K562 (cell line): ENCODE data around the gene DGKB. TPM values are rescaled to one million over a fixed set of nuclear protein-coding genes. Genes with fewer than 3 reads are reported as not detected.

Experiments used
- ATAC-seq: fragments of 200-7000 bp; cut with Tn5 transposase; 3 replicates; pipeline ENCODE4 v1.9.1; 2020; ENCODE audit warnings: moderate library complexity
- BruUV-seq: library from RNA; stranded (reverse); fragments of 400-500 nt; replicated peaks from 2 replicates; lab custom pipeline; 2021; lab: Mats Ljungman, UMichigan
- CTCF ChIA-PET: fragments of 300-600 bp; formaldehyde crosslinking; extraction: SDS; loops from one replicate; lab custom pipeline; 2021; ENCODE audit warnings: low intra/inter-chr PET ratio; lab: Yijun Ruan, JAX
- POLR2A ChIA-PET: fragments of 300-600, 350-650 bp; sonication (Branson Sonifier 250); formaldehyde crosslinking; extraction: SDS; loops from one replicate; lab custom pipeline; 2021; ENCODE audit warnings: antibody characterized with exemption, inconsistent platforms; lab: Yijun Ruan, JAX
- DNase-seq, 4 experiments: peaks; one replicate each; pipeline versions ENCODE4 v3.0.0 to v3.0.0-alpha.2; 2011 to 2018; ENCODE audit warnings: low spot score in 3 of 4, mixed read lengths in 3 of 4; ENCODE audit errors: extremely low read depth in 1 of 4
- FAIRE-seq: peaks from 2 replicates; lab custom pipeline; 2011; peaks lifted over from hg19 to GRCh38; lab: Jason Lieb, UNC
- H2AFZ ChIP-seq: 2 replicates; pipeline ENCODE4 v1.6.0; 2011; ENCODE audit warnings: low read depth, low read length, control low read depth, inconsistent platforms
- H3K27ac ChIP-seq: fragments of 200-600 bp; 3 replicates; pipeline ENCODE4 v1.8.0; 2011; ENCODE audit warnings: low read depth, mild to moderate bottlenecking, control low read depth, inconsistent platforms, low read length, moderate library complexity, mixed read lengths; ENCODE audit errors: extremely low read depth
- H3K27me3 ChIP-seq, 2 experiments: fragments of 300-600 bp in 1 of 2; 2 replicates in 1 of 2; 3 replicates in 1 of 2; pipeline versions ENCODE4 v1.6.0 to v1.8.0; 2011; ENCODE audit warnings: inconsistent platforms in 2 of 2, low read length in 2 of 2, mild to moderate bottlenecking in 1 of 2, mixed read lengths in 1 of 2, moderate library complexity in 1 of 2; ENCODE audit not compliant: control insufficient read depth in 2 of 2, insufficient read depth in 2 of 2
- H3K36me3 ChIP-seq: fragments of 300-600 bp; 3 replicates; pipeline ENCODE4 v1.8.0; 2011; ENCODE audit warnings: mild to moderate bottlenecking, low read length, inconsistent platforms; ENCODE audit not compliant: control insufficient read depth, insufficient read depth
- H3K4me1 ChIP-seq, 2 experiments: fragments of 200-600 bp in 1 of 2; replicated peaks in 1 of 2; 2 replicates in 1 of 2; 3 replicates in 1 of 2; pipeline versions ENCODE4 v1.5.1 to v1.8.0; 2011; ENCODE audit warnings: inconsistent platforms in 2 of 2, low read length in 2 of 2, mild to moderate bottlenecking in 1 of 2, mixed read lengths in 1 of 2, moderate library complexity in 1 of 2; ENCODE audit not compliant: control insufficient read depth in 2 of 2, insufficient read depth in 2 of 2
- H3K4me2 ChIP-seq: 2 replicates; pipeline ENCODE4 v1.6.1; 2011; ENCODE audit warnings: low read length, control low read depth, inconsistent platforms, mixed read lengths; ENCODE audit not compliant: insufficient read depth
- H3K4me3 ChIP-seq: fragments of 200-600 bp; sonication (generic), shearing (Covaris generic); 2 replicates; pipeline ENCODE4 v1.5.1; 2016; ENCODE audit warnings: control low read depth, inconsistent platforms
- H3K79me2 ChIP-seq: fragments of 200-600 bp; 3 replicates; pipeline ENCODE4 v1.8.0; 2011; ENCODE audit warnings: low read length, inconsistent platforms; ENCODE audit not compliant: control insufficient read depth, insufficient read depth
- H3K9ac ChIP-seq, 2 experiments: 2 replicates each; pipeline versions ENCODE4 v1.6.0 to v1.6.1; 2011; ENCODE audit warnings: low read depth in 2 of 2, low read length in 2 of 2, control low read depth in 1 of 2, inconsistent platforms in 1 of 2, mild to moderate bottlenecking in 1 of 2, mixed read lengths in 1 of 2; ENCODE audit not compliant: insufficient read depth in 1 of 2
- H3K9me1 ChIP-seq: one replicate; pipeline ENCODE4 v1.6.0; 2011; ENCODE audit warnings: inconsistent platforms, mild to moderate bottlenecking, low read length, moderate library complexity; ENCODE audit not compliant: control insufficient read depth, insufficient read depth
- H3K9me3 ChIP-seq: replicated peaks from 2 replicates; pipeline ENCODE4 v1.5.1; 2011; ENCODE audit warnings: low read depth, low read length, inconsistent platforms; ENCODE audit not compliant: control insufficient read depth, insufficient read depth
- H4K20me1 ChIP-seq: replicated peaks from 2 replicates; pipeline ENCODE4 v1.6.1; 2011; ENCODE audit warnings: low read length, inconsistent platforms, mixed read lengths; ENCODE audit not compliant: control insufficient read depth, insufficient read depth
- CTCFL ChIP-seq: IDR thresholded peaks from 2 replicates; pipeline ENCODE4 v1.6.1; 2011; ENCODE audit warnings: borderline replicate concordance, low read depth, mild to moderate bottlenecking, moderate library complexity, low read length; ENCODE audit not compliant: insufficient read depth, poor library complexity, severe bottlenecking
- DEAF1 ChIP-seq: fragments of 450-650 bp; formaldehyde crosslinking; IDR thresholded peaks from 2 replicates; pipeline ENCODE4 v1.4.0; 2020; ENCODE audit warnings: mild to moderate bottlenecking, moderate library complexity
- KHSRP ChIP-seq: fragments of 450-650 bp; IDR thresholded peaks from 2 replicates; pipeline ENCODE4 v1.6.1; 2017
- RAD21 ChIP-seq, 2 experiments: fragments of 250-450 bp in 1 of 2; fragments of 450-650 bp in 1 of 2; sonication (Bioruptor Pico) in 1 of 2; formaldehyde crosslinking in 1 of 2; IDR thresholded peaks in 1 of 2; conservative IDR thresholded peaks in 1 of 2; 2 replicates each; pipeline versions ENCODE4 v1.4.0 to v1.8.0; 2020 to 2022; ENCODE audit warnings: mild to moderate bottlenecking in 2 of 2, moderate library complexity in 1 of 2
- SMC3 ChIP-seq: conservative IDR thresholded peaks from 2 replicates; pipeline ENCODE4 v1.6.1; 2011; ENCODE audit warnings: low read depth, low read length, improper control_type of control experiment; ENCODE audit not compliant: insufficient read depth
- STAG1 ChIP-seq: sonication (generic); formaldehyde crosslinking; IDR thresholded peaks from 2 replicates; pipeline ENCODE4 v1.5.0; 2020; ENCODE audit warnings: missing genetic modification reagents, borderline replicate concordance
- WGBS: fragments of 100-300 bp; shearing (Covaris generic); methylation state at CpG from one replicate; pipeline ENCODE4 v1.1.6; 2016; ENCODE audit warnings: low coverage, mixed read lengths; ENCODE audit not compliant: insufficient coverage; ENCODE audit errors: missing lambda C conversion rate; 5-methylcytosine and 5-hydroxymethylcytosine counted together
- in situ Hi-C: fragments of 300-500 bp; cut with MboI; formaldehyde crosslinking; loops from 4 replicates; pipeline ENCODE4 v1.15.0; 2018; ENCODE audit warnings: inconsistent platforms, mixed read lengths
- intact Hi-C: fragments of 100-400 bp; cut with micrococcal nuclease; formaldehyde crosslinking; loops from 2 replicates; pipeline ENCODE4 v1.14.2; 2022
- polyA plus RNA-seq, 8 experiments: library from polyadenylated mRNA; depleted of rRNA in 4 of 8; stranded (reverse) in 5 of 8; unstranded in 3 of 8; fragments of >200 nt; fragmentation: Nextera tagmentation in 2 of 8; fragmentation: Illumina TruSeq in 1 of 8; extraction: Ambion mirVana in 2 of 8; extraction: Trizol in 1 of 8; gene quantifications; 2 replicates each; pipeline versions ENCODE4 v1.2.1 to v1.2.3, GENCODE V29; 2011 to 2014; ENCODE audit warnings: inconsistent platforms in 1 of 8, missing spikeins in 1 of 8
- total RNA-seq, 7 experiments: library from RNA; depleted of rRNA in 6 of 7; stranded (reverse); fragments of >200 nt in 6 of 7; fragmentation: Illumina TruSeq in 2 of 7; extraction: Trizol in 2 of 7; gene quantifications; 2 replicates each; pipeline versions ENCODE4 v1.2.1 to v1.2.3, GENCODE V29; 2011 to 2021; ENCODE audit warnings: low replicate concordance in 1 of 7

The DGKB gene
- total and polyA plus RNA-seq, 9 of the 15 experiments (the other 6 are each of a cell fraction or from before 2014, with no cell fraction given): 0.01 TPM; not detected in 8

GRCh38 chr7:14457568-14458453 lies 444.7 kb downstream of the DGKB start:
- Histone ChIP-seq H3K27ac (no peak overlapping the region), H3K4me2 (no peak overlapping the region), H3K79me2 (no peaks in the 10 kb centered on the region), H3K27me3 (no peaks in the 10 kb centered on the region), H4K20me1 (no peaks in the 10 kb centered on the region), H3K9ac (no peak overlapping the region), H3K36me3 (no peaks in the 10 kb centered on the region), H3K4me1 (no peaks in the 10 kb centered on the region), H3K4me3 (no peak overlapping the region), H3K9me1 (no peaks in the 10 kb centered on the region), H3K9me3 (no peaks in the 10 kb centered on the region), H2AFZ (no peak overlapping the region)
- ChIA-PET POLR2A (no interaction called here), CTCF (interaction anchor here (0.8 to 1.4 kb wide), 2 partner anchors 1177 to 1181 kb away, joined by 3 to 7 read pairs; no protein-coding TSS in a partner anchor)
- ATAC-seq (peak; percentile 74), DNase-seq (peak; percentile 40 to 75 (median 52)), FAIRE-seq (peak; percentile 85)
- intact Hi-C loops: loop anchor here (1.0 to 10.0 kb wide), 2 partner anchors 463 to 1178 kb away; no protein-coding TSS in a partner anchor
- BruUV-seq: no TSS peak
- in situ Hi-C loops: loop anchor here (10.0 kb wide), 1 partner anchor 1173 kb away; no protein-coding TSS in a partner anchor
- 4% methylated on average over 13 of the region's 13 CpGs for WGBS
- TF ChIP-seq RAD21 (CRISPR knock-in tag; conservative IDR thresholded peaks at IDR 0.05 in 1 of 2, IDR thresholded peaks at IDR 0.05 in 1 of 2): peak; percentile 78 to 83
- TF ChIP-seq DEAF1 (CRISPR knock-in tag): peak; percentile 63; the same call in 1 of the 2 replicates
- no peak for TF ChIP-seq KHSRP
- peak; percentile 9 for TF ChIP-seq CTCFL
- TF ChIP-seq STAG1: peak; percentile 46; the same call in 1 of the 2 replicates
- peak; percentile 63 for TF ChIP-seq SMC3
